ENCODE results near the gene TMEM259. TPM values are rescaled to one million over a fixed set of nuclear protein-coding genes. Genes with fewer than 3 reads are reported as not detected.

TMEM259 gene
- total RNA-seq, 2 experiments from 2014 or later: 388 to 390 TPM

- H3K9me3 ChIP-seq (ENCODE audit: control insufficient read depth in 1 of 2, insufficient read depth in 1 of 2, low read length in 2 of 2): peaks cover 8 to 21% of the 10 kb centered on the region in 2 experiments
- H3K27me3 ChIP-seq (ENCODE audit: control insufficient read depth in 1 of 2, insufficient read depth in 2 of 2, low read length in 2 of 2): no peaks in the 10 kb centered on the region
- POLR2A ChIA-PET: interaction anchor here (0.6 kb wide), 1 partner anchor 12 kb away, joined by 3 read pairs; no protein-coding TSS in a partner anchor
- no peak overlapping the region for H3K27ac ChIP-seq (ENCODE audit: low read depth in 1 of 2, low read length in 2 of 2)
- Mint-ChIP-seq H3K9me3 (no peaks in the 10 kb centered on the region), H3K27me3 (no peaks in the 10 kb centered on the region), H3K4me3 (no peak overlapping the region), H3K27ac (no peak overlapping the region), H3K4me1 (ENCODE audit: low read depth) (no peaks in the 10 kb centered on the region), H3K36me3 (ENCODE audit: low read depth) (peaks cover 32% of the 10 kb centered on the region)
- intact Hi-C loops (cut with DNase I, micrococcal nuclease): no loop called here
- no peak for ATAC-seq (ENCODE audit: poor library complexity)
- DNase-seq: no peak
- peaks cover 17% of the 10 kb centered on the region for H3K36me3 ChIP-seq (ENCODE audit: insufficient read depth, low read length)
- no peak overlapping the region for H3K4me3 ChIP-seq (ENCODE audit: low read length)
- CTCF ChIA-PET: no interaction called here
- H3K4me1 ChIP-seq (ENCODE audit: insufficient read depth, low read length): no peaks in the 10 kb centered on the region
- TF ChIP-seq, protein P1, sequence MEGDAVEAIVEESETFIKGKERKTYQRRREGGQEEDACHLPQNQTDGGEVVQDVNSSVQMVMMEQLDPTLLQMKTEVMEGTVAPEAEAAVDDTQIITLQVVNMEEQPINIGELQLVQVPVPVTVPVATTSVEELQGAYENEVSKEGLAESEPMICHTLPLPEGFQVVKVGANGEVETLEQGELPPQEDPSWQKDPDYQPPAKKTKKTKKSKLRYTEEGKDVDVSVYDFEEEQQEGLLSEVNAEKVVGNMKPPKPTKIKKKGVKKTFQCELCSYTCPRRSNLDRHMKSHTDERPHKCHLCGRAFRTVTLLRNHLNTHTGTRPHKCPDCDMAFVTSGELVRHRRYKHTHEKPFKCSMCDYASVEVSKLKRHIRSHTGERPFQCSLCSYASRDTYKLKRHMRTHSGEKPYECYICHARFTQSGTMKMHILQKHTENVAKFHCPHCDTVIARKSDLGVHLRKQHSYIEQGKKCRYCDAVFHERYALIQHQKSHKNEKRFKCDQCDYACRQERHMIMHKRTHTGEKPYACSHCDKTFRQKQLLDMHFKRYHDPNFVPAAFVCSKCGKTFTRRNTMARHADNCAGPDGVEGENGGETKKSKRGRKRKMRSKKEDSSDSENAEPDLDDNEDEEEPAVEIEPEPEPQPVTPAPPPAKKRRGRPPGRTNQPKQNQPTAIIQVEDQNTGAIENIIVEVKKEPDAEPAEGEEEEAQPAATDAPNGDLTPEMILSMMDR (IDR thresholded peaks at IDR 0.05): no peak
Measured at GRCh38 chr19:971795-972194, 49.1 kb downstream of the TMEM259 start.

DNA sequence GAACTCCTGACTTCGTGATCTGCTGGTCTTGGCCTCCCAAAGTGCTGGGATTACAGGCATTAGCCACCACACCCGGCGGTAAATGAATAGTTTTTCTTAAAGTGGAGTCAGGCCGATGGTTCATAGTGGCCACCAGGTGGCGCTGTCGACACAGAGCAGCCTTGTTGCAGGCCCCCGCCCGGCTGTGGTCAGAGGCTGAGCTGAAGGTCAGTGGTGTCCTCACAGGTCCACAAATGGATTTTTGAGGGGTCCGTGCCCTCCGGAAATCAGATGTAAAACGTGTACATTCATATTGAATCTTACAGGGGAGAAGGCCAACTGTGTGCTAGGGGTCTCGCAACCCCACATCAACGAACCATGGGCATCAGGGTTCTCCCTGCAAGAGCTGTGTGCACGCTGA lies 50.2 kb downstream of the TMEM259 start:
- ChIA-PET CTCF (interaction anchor here (0.6 kb wide), 2 partner anchors 14 to 290 kb away, joined by 3 to 4 read pairs; no protein-coding TSS in a partner anchor), POLR2A (no interaction called here)
- TF ChIP-seq, protein P1 (IDR thresholded peaks at IDR 0.05): peak; percentile 39
- H3K9me3 ChIP-seq (ENCODE audit: control insufficient read depth in 1 of 2, insufficient read depth in 1 of 2, low read length in 2 of 2): peaks cover 8 to 26% of the 10 kb centered on the region in 2 experiments
- intact Hi-C loops (cut with DNase I, micrococcal nuclease): no loop called here
- H3K4me3 Mint-ChIP-seq: no peak overlapping the region
- ATAC-seq (ENCODE audit: poor library complexity): no peak
- no peaks in the 10 kb centered on the region for H3K27me3 Mint-ChIP-seq
- no peak overlapping the region for H3K27ac Mint-ChIP-seq
- H3K4me1 ChIP-seq (ENCODE audit: insufficient read depth, low read length): no peaks in the 10 kb centered on the region
- H3K4me1 Mint-ChIP-seq (ENCODE audit: low read depth): no peaks in the 10 kb centered on the region
- H3K36me3 ChIP-seq (ENCODE audit: insufficient read depth, low read length): peaks cover 17% of the 10 kb centered on the region
- no peaks in the 10 kb centered on the region for H3K27me3 ChIP-seq (ENCODE audit: control insufficient read depth in 1 of 2, insufficient read depth in 2 of 2, low read length in 2 of 2)
- no peaks in the 10 kb centered on the region for H3K9me3 Mint-ChIP-seq
- no peak overlapping the region for H3K27ac ChIP-seq (ENCODE audit: low read depth in 1 of 2, low read length in 2 of 2)
- peak in 1 of 14 experiments; percentile 45 for DNase-seq
- H3K36me3 Mint-ChIP-seq (ENCODE audit: low read depth): peaks cover 32% of the 10 kb centered on the region
- H3K4me3 ChIP-seq (ENCODE audit: low read length): no peak overlapping the region

- H3K27ac Mint-ChIP-seq: no peak overlapping the region
- H3K36me3 ChIP-seq (ENCODE audit: insufficient read depth, low read length): peaks cover 21% of the 10 kb centered on the region
- peaks cover 8 to 22% of the 10 kb centered on the region in 2 experiments for H3K9me3 ChIP-seq (ENCODE audit: control insufficient read depth in 1 of 2, insufficient read depth in 1 of 2, low read length in 2 of 2)
- no peak for DNase-seq
- H3K27me3 Mint-ChIP-seq: no peaks in the 10 kb centered on the region
- no peaks in the 10 kb centered on the region for H3K4me1 Mint-ChIP-seq (ENCODE audit: low read depth)
- intact Hi-C loops (cut with DNase I, micrococcal nuclease): no loop called here
- H3K36me3 Mint-ChIP-seq (ENCODE audit: low read depth): peaks cover 30% of the 10 kb centered on the region
- H3K27ac ChIP-seq (ENCODE audit: low read depth in 1 of 2, low read length in 2 of 2): no peak overlapping the region
- no peaks in the 10 kb centered on the region for H3K27me3 ChIP-seq (ENCODE audit: control insufficient read depth in 1 of 2, insufficient read depth in 2 of 2, low read length in 2 of 2)
- peaks cover 6% of the 10 kb centered on the region for H3K4me1 ChIP-seq (ENCODE audit: insufficient read depth, low read length)
- H3K9me3 Mint-ChIP-seq: no peaks in the 10 kb centered on the region
- TF ChIP-seq, protein P1 (IDR thresholded peaks at IDR 0.05): no peak
- H3K4me3 ChIP-seq (ENCODE audit: low read length): no peak overlapping the region
- H3K4me3 Mint-ChIP-seq: no peak overlapping the region
- ChIA-PET POLR2A (no interaction called here), CTCF (no interaction called here)
- ATAC-seq (ENCODE audit: poor library complexity): no peak
Measured at GRCh38 chr19:966485-967088, 54.3 kb downstream of the TMEM259 start.

Data from CD4-positive, alpha-beta T cell (primary cell).